ENCODE data around the gene SYNPO.

SYNPO gene

GRCh38 chr5:150625831-150626746 lies 14.4 kb upstream of the SYNPO start:
- no peak for DNase-seq

GRCh38 chr5:150626853-150627276 lies 13.6 kb upstream of the SYNPO start:
- no peak for DNase-seq

DNA sequence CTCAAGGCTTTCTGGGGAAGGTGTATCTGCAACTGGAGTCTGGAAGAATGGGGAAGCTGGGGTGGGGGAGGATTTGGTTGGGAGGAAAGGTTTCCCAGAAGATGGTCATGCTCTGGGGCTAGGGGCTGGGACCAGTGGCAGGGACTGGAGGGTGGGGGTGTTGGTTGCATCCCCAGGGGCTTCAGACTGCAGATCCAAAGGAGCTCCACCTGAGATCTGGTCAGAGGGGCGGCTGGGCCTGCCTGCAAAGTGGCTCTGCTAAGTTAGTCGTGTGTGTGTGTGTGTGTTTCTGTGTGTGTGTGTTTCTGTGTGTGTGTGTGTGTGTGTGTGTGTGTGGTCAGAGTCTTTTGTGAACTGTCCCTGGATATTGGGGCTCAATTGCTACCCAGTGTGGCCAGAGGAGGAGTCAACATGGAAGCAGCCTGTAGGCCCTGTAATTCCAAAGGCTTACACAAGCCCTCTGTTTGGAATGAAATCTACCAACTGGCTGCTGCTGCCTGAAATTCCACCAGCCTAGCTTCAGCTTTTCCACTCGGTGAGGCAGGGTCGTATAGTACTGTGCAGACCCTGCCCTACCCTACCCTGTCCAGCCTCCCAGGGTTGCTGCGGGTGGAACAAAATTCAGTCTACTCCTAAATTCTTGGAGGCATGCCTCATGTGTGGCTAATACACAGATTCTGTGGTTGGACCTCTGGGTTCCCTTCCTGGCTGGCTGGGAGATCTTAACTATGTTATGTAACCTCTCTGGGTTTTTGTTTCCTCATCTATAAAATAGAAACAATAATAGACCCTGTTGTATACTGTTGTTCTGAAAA lies 12.5 kb upstream of the SYNPO start:
- DNase-seq: no peak

DNA sequence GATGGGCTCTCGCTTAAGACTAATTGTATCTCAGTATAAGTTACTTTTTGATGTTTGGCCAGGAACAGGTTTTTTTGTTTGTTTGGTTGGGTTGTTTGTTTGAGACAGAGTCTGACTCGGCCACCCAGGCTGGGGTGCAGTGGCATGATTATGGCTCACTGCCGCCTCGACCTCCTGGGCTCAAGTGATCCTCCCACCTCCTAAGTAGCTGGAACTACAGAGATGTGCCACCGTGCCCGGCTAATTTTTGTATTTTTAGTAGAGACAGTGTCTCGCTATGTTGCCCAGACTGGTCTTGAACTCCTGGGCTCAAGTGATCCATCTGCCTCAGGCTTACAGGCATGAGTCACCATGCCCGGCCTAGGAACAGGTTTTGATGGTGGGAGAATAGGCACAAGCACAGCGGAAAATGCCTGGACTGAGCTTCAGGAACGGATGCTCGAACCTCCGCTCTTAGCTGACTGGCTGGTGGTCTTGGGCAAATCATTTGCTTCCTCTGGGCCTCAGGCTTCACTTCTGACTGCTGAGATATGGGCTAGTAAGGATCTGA lies 11.4 kb upstream of the SYNPO start:
- no peak for DNase-seq

DNA sequence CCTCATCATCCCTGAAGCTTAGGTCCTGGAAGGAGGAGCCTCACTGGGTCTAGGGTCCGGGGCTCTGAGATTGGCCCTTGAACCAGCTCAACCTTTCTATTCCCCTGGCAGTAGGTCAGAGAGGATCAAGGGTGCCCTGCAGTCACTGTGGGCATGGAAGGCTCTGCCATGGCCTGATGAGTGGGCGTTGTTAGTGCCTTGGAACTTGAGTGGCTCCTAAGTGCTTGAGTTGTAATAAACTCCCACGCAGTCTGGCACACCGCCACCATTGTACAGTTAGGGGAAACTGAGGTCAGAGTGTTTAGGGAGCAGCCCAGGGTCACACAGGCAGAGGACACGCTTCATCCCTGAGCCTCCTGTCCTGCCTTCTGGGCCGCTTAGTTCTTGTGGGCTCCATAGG lies 10.4 kb upstream of the SYNPO start:
- no peak for DNase-seq

- no peak for DNase-seq
Measured at GRCh38 chr5:150630461-150631325, 9.8 kb upstream of the SYNPO start.

- DNase-seq: no peak
Measured at GRCh38 chr5:150631326-150631701, 9.1 kb upstream of the SYNPO start.

DNA sequence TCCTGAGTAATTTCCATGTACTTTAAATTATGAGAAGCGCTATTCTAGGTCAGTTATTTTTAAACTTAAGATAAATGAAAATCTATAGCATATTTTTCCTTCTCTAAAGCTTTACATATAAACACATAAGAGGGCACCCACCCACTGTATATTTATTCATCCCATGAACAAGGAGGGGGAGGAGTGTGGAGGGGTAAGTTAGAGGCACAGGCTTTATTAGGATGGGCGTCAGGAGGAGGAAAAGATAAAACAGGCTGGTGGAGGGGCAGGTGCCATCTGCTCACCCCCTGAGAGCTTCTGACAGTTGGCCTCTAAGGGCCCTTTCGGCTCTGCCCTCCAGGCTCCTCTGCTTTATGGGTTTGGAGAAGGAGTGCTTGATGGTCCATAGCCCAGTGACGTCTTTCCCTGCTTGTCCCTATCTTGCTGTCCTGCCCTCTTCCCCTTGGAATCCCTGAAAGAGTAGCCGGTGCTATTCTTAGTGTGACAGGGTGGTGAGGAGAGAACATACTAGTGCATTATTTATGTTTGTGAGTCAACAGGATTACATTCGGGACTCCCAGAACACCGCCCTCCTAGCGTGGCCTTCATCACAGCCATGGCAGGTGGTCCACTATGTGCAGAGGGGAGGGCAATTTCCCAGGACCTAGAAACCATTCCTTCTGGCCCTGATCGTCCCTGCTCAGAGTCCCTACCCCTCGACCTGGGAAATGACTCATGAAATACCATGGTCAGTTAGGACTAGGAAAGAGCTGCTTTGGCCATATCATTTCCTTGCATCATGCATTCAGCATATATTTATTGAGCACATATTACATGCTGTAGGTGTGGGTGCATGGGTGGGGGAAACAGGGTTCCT lies 7.9 kb upstream of the SYNPO start:
- DNase-seq: no peak

DNA sequence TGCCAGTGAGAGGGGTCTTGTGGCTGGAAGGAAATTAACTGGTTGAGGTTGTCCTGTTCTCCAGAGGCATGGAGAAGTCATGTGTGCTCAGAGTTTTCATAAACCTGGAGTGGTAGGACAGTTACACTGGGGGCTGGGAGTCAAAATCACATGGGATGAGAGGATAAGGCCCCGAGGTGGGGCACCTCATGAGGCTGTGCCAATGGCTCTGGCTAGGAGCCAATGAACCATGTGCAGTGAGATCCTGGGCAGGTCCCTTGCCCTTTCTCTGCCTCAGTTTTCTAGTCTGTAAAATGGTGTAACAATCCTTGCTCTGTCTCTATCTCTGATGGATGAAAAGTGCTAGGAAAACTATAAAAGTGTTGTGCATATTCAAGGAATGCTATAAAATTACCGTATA lies 7.0 kb upstream of the SYNPO start:
- DNase-seq: no peak

DNA sequence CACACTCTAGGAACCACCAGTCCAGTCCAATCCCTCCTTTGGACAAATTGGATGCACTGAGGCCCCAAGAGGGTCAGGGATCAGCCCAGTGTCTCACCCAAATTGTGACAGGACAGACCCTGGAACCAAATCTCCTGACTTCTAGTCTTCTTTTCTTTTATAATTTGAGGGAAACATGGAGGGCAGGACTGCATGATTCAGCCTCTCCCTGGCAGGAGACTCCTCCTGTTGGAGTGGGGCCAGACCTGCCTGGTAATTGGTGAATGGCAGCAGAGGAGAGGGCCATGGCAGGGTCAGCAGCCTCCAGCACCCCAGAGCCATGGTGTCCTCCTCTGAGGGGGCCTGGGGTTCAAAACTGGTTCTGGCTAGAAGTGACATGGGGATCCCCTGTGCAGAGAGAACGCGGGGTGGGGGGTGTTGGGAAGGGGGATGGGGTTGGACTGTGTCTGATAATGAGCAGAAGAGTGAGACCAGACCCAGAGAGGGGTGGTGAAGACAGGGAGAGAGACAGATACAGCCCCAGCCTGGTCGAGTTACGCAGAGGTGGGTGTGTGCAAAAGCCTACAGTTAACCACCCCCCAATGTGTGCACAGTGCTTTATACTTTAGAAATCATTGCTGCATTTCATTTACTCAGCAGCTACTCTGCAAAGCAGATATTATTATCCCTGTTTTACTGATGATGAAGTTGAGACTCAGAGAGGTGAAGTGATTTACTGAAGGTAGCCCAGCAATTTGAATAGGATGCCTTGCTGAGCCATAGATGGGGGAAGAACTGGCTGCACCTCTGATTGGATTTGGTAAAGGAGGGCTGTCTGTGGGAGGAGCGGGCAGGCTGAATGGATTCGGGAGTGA lies 3.8 kb upstream of the SYNPO start:
- DNase-seq: no peak

- no peak for DNase-seq
Measured at GRCh38 chr5:150637245-150638052, 3.0 kb upstream of the SYNPO start.

GRCh38 chr5:150638053-150638444 lies 2.4 kb upstream of the SYNPO start:
- DNase-seq: no peak

GRCh38 chr5:150638488-150639376 lies 1.7 kb upstream of the SYNPO start:
- DNase-seq: no peak

DNA sequence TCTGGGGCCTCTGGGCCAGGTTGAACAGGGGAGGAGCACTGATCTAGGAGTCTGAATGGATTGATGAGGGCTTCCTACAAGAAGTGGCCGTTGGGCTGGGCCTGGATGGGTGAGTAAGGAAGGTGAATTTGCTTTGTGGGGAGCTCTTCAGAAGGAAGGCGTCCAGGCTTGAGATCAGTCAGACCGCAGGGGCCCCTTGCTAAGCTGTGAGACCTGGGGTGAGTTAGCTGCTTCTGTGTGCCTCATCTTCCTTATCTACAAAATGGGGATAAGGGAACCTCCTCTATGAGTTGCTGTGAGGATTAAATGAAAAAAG lies 1.1 kb upstream of the SYNPO start:
- DNase-seq: no peak

DNA sequence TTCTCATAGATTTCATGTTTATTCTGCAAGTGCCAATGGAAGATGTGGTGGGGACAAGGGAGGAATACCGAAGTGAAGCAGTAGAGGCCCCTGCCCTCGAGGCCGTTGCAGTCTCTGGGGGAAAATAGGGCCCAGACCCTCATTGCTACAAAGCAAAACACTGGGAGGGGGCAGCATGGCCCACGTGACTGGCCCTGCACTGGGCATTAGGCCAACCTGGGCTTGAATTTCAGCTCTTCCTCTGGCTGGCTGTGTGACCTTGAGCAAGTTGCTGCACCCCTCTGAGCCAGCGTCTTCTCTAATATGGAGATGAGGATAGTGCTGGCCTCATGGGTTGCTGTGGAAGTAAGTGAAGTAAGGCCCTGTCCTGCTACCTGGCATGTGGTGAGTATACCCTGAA lies 709 bp upstream of the SYNPO start:
- no peak for DNase-seq

GRCh38 chr5:150641006-150641570 lies 628 bp downstream of the SYNPO start:
- no peak for DNase-seq

- DNase-seq: no peak
Measured at GRCh38 chr5:150641824-150642566, 1.5 kb downstream of the SYNPO start.

DNA sequence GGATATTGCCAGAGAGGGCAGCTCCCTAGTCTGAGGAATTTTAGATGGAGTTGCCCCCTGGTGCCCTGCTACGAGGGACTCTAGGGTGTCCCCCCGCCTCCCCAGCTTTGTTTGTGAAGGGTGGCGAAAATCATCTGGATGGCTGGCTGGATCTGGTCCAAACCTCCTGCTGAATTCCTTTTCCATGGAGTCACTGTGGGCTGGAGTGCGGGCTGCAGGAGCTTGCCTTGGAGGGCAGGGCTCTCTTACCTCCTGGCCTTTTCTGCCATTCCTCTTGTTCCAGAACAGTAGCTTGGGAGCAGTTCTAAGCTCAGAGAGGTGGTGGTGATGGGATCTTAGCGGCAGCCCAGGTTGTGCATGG lies 2.1 kb downstream of the SYNPO start:
- no peak for DNase-seq

Measured in SHP77 (cell line).